Activated naive CD8-positive, alpha-beta T cell treated with anti-CD3 and anti-CD28 coated beads, Interleukin-2, amount 50 U/mL, for 16 hours (primary cell): ENCODE measurements around the gene EIF3I.

Source experiments
- DNase-seq: peaks from one replicate; pipeline ENCODE4 v3.0.0-alpha.2; 2020; ENCODE audit warnings: low read depth, low spot score

EIF3I gene

GRCh38 chr1:32221980-32222755 is at the start of gene EIF3I, which contains the start of gene TMEM234:
Gene EIF3I (plus strand): TSS chr1:32222407. CDS start chr1:32222442, 35 bp downstream.
Gene TMEM234 (minus strand): TSS chr1:32222353. CDS start chr1:32222322, 31 bp downstream.
- DNase-seq: peak; percentile 81

DNA sequence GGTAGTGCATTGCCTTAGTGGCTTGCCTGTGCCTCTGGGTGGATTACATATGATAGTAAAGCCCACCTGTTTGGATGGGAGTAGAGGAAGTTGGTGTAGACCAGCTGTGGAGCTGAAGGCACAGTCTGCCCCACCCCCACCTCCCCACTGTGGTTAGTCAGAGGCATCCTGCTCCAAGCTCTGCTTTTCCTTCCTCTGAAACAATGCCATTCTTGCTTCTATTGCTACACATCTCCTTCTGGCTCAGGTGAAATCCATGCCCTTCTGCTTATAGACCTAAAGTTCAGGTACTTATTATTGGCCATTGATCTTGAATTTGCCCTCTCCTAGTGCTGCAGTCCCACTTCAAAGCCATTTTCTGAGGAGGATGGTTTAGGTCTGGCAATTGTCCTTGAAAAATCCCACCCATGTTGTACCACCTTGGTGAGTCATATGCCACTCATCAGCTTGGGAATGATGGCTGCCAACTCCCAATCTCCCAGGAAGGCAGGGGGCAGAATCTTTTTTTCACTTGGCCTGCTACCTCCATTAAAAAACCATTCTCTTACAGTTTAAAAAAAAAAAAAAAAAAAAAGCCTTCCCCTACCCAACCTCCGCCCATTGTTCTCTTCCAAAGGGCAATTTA is 49.5 kb upstream of the EIF3I start:
- no peak for DNase-seq

DNA sequence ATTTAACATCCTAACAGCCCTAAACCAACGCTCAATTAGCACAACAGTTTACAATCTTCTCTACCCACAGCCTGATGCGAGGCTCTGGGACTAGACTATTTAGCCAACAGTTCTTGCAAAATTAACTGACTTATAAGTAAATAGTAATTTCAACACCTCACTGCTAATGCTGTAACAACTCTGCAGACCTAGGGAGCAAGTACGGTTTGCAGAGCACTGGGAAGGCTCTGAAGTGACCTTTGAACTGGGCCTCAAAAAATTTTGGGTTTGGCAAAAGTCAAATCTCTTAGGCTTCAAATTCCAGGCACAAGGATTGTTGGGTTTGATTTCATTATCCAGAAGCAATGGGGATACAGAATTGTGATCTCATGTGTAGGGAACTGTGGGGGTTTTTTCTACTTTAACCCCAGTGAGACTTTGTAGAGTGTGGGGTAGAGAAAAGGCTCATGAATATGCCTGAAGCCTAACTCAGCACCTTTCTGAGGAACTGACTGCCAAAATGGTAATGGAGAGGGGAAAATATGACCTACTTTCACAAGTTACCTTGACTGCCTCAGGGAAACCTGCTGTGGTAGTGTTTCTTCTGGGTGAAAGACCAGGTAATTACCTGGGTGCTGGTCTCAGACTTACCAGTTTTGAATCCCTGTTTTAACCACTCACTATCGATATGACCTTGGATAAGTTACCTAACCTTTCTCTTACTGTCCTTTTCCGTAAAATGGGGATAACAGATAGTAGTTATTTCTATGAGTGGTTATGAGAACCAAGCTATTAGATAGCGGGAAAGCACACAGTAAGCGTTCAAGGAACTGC is 43.6 kb upstream of the EIF3I start:
- DNase-seq: no peak

DNA sequence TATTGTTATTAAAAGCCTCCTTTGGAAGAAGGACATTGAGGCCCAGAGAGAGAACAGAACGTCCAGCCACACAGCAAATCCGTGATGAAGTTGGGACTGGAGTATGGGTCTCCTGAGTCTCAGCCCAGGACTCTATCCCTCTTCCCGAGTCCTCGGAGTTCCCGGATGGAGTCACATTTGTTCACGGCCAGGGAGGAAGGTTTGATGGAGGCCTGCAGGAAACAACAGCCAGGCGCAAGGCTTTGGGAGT is 43.1 kb upstream of the EIF3I start:
- no peak for DNase-seq

DNA sequence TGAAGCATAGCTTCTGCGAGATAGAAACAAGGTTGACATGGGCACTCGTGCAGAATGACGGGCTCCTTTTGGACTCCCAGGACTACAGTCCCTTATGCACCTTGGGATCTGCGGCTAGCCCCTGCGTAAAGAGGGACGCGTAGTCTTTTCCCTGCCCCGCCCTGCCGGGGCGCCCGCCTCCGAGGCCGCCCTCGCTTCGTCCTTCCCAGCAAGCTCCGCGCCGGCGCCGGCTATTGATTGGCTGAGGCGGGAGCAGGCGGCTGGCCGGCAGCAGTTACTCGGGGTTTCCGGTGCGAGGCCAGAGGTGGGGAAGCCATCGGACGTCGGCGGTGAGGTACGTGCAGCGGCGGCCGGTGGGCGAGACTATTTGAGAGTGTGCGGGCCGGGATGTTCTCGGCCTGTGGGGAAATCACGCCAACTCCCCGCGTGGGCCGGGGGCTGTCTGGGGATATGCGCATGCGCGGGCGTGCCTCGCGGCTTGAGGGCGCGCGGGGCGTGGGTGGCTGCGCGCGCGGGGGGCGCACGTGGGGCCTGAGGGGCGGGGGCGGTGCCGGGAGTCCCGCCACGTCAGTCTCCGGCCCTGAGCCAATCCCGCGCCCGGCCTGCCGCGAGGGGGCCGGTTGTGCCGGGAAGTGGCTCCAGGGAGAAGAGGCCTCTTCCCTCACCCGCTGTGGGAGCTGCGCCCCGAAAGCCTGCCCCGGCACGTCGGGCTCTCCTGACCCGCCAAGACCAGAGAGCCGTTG is 42.6 kb upstream of the EIF3I start, which contains the start of gene TXLNA:
TSS of gene TXLNA (plus strand) at position 233 of the 743 bp plus-strand sequence. CDS start 671 bp downstream, outside the sequence.
- peak; percentile 70 for DNase-seq

- no peak for DNase-seq
These were observed 41.8 kb upstream of the EIF3I start for GRCh38 chr1:32180186-32181060.

DNA sequence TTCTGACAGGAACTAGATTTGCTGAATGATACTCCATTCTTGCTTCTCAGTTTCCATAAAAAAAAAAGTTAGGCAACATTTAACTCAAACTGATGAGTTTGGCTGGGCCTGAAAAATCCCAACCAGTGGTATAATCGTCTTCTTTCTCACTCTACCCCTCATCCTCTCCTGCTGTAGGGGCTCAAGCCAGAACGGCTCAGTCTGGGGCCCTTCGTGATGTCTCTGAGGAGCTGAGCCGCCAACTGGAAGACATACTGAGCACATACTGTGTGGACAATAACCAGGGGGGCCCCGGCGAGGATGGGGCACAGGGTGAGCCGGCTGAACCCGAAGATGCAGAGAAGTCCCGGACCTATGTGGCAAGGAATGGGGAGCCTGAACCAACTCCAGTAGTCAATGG is 41.1 kb upstream of the EIF3I start:
- DNase-seq: no peak

DNA sequence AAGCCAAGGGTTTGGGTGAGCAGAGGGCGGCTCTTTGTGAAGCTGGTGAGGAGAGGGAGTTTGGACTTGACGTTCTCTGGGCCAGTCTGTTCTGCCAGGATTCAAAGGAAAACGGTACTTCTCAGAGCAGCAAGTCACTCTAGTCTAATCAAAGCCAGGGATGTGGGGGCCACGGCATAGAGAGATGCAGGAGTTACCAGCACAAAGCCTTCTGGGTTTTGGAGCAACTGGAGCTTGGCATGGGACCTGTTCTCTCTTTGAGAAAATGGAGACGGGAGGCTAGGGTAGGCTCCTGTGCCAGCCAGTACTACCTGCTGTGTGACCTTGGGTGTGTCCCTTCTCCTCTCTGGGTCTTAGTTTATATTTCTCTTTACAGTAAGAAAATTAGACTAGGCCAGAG is 40.6 kb upstream of the EIF3I start:
- DNase-seq: no peak

DNA sequence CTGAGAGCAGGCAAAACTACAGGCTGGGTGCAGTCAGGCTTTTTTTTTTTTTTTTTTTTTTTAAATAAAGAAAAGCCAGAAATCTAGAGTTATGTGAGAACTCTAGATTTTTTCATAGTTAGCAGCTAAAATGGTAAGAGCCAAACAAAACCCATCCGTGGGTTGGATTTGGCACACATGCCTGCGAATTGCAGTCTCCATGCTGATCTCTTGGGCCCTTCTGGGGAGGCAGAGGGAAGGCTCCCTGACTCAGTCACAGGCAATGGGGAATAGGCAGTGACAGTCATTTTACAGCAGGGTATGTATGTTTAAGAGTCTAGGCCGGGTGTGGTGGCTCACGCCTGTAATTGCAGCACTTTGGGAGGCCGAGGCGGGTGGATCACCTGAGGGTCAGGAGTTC is 40.1 kb upstream of the EIF3I start:
- DNase-seq: no peak

- no peak for DNase-seq
These were observed 37.6 kb upstream of the EIF3I start for GRCh38 chr1:32184650-32185049.

DNA sequence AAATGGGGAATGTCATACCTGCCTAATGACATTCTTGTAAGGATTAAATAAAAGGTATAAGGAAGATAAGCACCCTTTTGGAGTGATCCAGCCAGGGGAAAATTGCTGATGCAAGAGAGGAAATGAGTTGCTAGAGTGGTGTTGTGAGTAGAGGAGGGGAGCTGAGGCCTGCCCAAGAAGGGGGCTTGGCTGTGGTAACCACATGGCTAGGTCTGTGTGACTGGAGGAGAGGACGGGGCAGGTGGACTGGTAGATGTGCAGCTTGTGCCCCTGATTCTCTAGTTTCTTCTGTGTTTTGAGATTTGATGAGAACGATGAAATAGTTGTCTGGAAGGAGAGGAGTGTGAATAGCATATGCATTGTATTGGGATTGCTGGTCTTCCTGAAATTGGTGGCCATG is 36.1 kb upstream of the EIF3I start:
- DNase-seq: no peak

DNA sequence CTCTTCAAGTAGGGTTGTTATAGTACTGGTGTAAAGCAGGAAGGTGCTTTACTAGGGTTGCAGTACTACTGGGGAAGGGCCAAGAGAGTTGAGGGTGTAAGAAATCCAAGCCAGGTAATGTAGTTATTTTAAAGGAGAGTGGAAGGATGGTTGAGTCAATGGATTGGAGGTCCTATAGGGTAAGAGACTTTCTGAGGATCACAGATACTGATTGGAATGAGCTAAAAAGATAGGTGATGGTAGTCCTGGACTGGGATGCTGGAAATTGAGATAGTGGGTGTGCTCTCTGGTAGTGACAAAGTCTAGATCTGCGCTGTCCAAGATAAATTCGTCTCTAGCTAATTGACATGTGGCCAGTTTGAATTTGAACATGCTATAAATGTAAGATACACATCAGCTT is 35.7 kb upstream of the EIF3I start:
- no peak for DNase-seq

GRCh38 chr1:32187850-32188249 is 34.4 kb upstream of the EIF3I start:
- no peak for DNase-seq

GRCh38 chr1:32192220-32192948 is 29.8 kb upstream of the EIF3I start:
- no peak for DNase-seq

GRCh38 chr1:32194984-32195383 is 27.2 kb upstream of the EIF3I start:
- no peak for DNase-seq

DNA sequence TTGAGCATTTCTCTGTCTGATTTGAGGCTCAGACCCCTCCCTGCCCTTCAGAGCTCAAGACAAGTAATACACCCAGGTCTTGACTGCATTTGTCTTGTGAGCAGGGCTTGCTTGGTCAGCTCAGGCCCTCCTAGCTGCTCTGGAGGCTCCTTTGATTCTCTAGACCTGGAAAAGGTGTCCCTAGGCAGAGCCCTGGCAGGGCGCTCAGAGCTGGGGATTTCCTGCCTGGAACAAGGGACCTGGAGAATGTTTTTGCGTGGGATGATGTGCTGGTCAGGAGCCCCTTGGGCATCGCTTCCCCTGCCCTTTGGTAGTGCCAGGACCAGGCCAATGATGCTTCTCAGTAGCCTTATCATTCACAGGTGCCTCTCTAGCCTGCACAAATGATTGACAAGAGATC is 26.7 kb upstream of the EIF3I start:
- DNase-seq: no peak

- DNase-seq: no peak
These were observed 26.0 kb upstream of the EIF3I start for GRCh38 chr1:32195972-32196823.

DNA sequence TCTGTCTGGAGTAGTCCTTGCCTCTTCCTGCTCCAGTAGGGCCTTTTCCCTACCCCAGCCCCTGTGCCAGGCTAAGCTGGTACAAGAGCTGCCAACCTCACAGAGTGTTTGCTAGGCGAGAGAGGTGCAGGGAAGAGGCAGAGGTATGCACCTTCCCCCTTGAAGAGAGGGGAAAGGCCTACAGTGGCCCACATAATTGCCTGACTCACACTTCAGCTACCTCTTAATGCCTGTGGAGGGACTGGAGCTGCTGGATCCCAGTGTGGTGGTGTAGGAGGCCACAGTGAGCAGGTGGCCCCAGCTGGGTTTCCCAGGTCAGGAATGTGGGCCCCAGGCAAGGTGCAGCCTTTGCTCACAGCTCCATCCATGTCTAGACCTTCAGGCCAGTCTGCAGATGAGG is 25.1 kb upstream of the EIF3I start:
- no peak for DNase-seq

DNA sequence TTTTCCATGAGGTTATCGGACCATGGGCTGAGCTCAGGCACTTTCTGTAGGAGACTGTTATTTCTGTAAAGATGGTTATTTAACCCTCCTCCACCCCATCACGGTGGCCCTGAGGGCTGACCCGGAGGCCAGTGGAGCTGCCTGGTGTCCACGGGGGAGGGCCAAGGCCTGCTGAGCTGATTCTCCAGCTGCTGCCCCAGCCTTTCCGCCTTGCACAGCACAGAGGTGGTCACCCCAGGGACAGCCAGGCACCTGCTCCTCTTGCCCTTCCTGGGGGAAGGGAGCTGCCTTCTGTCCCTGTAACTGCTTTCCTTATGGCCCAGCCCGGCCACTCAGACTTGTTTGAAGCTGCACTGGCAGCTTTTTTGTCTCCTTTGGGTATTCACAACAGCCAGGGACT is 24.4 kb upstream of the EIF3I start:
- DNase-seq: no peak
